ENCODE measurements around the gene ZNF641.
"Not testable (repeated sequence)": the region's sequence is repeated elsewhere in the genome, so short reads cannot be mapped to it uniquely, and the experiment has no call there.

The ZNF641 gene

DNA sequence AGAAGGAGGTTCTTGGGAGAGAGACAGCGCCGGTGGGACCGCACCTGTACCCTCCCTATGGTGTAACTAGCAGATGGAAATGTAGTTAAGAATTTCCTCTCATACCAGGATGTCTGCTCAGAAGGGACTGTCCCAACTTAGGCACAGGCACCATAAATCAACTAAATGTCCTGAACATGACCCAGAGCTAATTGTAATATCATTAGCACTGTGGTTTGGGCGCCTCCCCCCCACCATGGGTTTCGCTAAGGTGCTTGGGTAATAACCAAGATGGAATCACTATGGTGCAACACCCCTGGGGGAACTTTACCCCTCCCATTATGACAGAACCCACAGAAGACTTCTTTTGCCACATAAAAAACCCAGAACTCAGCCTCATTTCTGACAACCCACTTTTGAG, 15.9 kb downstream of the ZNF641 start:
- no peak for DNase-seq (ENCODE audit: low spot score)

DNA sequence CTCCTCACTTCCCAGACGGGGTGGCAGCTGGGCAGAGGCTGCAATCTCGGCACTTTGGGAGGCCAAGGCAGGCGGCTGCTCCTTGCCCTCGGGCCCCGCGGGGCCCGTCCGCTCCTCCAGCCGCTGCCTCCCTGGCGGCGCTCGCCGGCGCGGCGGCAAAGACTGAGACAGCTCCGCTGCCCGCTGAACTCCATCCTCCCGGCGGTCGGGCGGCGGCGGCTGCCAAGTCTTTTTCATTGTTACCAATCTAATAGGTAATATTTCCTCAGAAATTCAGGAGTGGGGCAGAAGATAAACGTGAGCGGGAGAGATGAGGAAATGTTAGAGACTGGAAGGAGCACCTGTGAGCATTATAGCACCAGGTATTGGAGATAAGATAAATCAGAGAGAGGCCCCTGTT, 17.0 kb downstream of the ZNF641 start:
- DNase-seq (ENCODE audit: low spot score) = not testable (repeated sequence)

DNA sequence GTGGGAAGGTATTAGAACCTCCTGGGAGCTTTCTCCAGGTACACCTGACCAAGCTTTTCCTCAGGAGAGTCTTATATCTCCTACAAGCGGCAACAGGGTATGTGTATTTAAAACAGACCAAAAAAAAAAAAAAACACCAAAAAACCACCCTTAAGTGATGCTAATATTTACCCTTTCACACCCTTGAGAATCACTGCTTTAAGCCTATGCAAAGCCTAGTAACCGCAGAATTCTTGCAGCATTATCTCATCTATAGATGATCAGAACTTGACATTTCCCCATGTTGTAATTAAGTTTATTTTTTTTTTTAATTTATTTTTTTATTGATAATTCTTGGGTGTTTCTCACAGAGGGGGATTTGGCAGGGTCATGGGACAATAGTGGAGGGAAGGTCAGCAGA, 19.3 kb downstream of the ZNF641 start:
- DNase-seq (ENCODE audit: low spot score) = no peak

DNA sequence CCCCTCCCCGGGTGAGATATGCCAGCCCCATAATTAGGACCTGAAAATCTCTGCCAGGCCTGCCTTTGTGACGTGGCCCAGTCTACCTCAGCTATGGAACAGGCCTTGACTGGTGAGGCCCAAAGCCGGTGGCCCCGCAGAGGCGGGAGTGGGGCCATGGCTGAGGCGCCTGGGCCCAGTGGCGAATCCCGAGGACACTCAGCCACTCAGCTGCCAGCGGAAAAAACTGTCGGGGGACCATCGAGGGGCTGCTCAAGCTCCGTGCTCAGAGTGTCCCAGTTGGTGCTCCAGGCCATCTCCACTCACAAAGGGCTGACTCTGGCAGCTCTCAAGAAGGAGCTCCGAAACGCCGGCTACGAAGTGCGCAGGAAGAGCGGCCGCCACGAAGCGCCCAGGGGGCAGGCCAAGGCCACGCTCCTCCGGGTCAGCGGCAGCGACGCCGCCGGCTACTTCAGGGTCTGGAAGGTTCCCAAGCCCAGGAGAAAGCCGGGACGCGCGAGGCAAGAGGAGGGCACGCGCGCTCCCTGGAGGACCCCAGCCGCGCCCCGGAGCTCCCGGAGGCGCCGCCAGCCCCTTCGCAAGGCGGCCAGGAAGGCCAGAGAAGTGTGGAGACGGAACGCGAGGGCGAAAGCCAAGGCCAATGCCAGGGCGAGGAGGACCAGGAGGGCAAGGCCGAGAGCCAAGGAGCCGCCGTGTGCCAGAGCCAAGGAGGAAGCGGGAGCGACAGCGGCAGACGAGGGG, 21.4 kb downstream of the ZNF641 start:
- DNase-seq (ENCODE audit: low spot score) = no peak

DNA sequence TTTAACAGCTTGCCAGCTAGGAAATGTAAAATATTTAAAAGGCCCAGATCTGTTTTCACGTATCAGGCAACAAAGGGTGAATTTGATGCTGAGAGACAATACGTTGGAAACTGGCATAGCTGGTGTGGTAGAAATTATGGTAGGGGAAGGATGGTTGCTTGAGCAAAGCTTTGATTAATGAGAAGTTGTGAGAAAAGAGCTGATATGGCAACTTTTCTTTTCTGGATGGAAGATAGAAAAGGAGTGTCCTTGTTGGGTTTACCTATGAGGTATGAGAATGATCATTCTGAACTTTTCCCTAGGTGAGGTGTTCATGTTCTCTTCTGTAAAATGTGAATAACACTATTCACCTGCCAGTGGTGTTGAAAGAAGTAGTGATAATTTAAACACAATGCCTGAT, 34.2 kb downstream of the ZNF641 start:
- no peak for DNase-seq (ENCODE audit: low spot score)

DNA sequence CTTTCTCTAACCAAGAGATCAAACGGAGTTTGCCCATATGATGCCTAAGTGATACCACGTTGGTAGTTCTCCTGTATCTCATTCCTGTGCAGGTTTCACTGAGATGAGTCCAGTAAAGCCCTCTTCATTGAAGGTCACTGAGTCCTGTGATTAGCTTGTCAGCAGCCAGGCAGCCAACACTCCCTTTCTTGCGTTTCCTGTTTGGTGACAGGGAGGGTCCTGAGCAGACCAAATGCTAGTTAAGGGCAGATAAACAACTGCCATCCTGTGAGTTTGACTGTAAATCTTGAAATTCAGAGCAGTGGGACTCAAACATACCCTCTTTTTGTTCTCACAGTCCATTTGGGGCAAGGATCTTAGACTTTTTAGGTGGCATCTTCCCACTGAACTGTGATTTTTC, 39.4 kb downstream of the ZNF641 start:
- no peak for DNase-seq (ENCODE audit: low spot score)

DNA sequence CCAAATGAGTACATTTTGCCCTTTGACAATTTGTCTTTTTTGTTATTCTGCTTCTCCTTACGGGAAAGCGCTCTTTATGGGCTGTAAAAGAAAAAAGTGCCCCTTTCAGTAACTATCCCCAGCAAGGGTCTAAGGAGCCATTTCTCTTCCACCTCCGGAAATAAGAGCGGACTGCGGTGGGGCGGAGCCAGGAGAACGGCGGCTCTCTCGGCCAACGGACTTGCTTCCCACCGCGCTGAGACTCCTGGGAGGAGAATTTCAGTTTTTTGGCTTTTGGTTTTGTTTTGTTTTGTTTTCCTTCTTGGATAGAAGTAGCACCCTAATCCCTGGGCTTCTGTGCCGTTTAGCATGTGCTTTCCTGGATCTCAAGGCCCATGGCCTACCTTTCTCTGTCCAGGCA, 43.5 kb downstream of the ZNF641 start:
- no peak for DNase-seq (ENCODE audit: low spot score)

DNA sequence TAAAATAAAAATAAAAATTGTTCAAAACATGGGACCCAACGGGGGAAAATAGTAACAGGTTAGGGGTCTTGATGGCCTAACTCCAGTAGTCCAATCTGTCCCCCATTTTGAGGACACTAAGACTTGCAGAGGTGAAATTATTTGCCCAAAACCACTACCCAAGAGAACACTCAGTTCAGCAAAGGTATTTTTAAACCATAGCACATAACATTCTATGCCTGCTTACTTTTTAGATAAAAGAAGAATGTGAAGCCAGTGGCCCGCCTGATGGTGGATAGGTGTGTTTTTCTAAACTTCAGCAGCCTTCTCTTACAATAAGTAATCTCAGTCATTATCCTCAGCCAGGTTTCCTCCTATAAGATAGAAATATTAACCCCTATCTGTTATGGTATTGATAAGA, 45.5 kb downstream of the ZNF641 start:
- DNase-seq (ENCODE audit: low spot score) = no peak

DNA sequence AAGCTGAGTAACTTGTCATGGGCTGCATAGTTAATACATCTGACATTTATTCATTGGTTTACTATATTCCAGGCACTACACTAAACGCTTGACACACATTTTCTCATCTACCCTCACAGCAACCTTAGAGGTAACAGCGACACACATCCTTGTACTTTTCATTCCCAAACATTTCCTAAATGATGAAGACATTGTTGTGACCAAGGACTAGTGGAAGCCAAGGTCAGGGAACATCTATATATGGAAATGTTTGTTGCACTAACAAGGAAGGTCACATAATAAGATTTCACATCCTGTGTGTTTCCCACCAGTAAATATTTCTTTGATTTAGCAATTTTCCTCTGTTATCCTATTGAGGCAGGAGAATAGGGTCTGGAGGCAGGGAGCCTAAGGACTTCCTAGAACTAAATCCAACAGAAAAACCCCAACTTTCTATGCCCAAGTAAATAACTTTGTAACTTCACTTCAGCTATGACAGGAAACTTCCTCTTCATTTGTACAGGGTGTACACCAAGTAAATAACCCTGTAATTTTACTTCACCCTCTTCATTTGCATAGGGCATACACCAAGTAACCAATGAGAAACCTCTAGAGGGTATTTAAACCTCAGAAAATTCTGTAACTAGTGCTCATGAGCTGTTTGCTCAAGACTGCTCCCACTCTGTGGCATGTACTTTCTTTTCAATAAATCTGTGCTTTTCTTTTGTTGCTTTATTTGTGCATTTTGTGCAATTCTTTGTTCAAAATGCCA, 48.4 kb downstream of the ZNF641 start:
- no peak for DNase-seq (ENCODE audit: low spot score)

DNA sequence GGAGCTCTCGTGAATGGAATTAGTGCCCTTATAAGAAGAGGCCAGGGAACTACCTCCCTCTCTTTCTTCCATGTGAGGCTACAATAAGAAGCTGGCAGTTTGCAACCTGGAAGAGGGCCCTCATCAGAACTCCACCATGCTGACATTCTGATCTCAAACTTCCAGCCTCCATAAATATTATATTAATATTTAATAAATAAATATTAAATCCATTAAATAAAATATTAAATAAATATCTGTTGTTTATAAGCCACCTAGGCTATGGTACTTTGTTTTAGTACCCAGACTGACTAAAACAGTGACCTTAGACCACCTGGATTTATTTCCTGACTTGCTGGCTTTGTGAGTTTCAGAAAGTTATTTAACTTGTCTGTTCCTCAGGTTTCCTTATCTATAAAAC, 49.9 kb downstream of the ZNF641 start:
- DNase-seq (ENCODE audit: low spot score) = no peak

DNA sequence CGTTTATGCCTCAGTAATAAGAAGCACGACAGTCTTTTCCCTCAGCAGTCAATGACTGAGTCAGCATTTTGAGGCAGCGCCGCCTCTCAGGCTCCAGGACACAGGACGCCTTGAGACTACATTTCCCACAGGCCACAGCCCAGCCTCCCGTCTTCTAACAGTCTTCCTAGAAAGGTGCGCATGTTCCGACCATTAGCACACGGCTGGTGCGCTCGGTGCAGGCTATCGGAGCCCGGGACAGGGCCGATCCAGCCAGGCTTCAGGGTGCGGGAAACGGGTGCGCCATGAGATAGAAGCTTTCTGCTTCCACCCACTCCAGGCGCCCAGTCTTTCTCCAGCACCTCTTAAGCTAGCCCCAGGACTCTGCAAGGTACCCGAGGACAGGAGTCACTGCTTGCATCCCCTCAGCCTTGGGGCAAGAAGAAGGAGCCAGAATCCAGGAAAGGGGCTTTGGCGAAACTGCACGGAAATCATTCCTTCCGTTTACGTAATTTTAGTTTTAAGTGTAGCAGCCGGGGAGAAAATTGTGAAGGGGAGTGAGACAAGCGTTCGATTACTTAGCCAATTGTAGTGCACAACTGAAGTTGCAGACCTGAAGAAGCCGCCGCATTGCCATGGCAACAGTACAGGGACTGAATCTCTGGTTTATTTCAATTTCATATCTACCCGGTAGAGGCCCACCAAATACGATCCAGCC, 54.0 kb downstream of the ZNF641 start:
- DNase-seq (ENCODE audit: low spot score) = no peak

DNA sequence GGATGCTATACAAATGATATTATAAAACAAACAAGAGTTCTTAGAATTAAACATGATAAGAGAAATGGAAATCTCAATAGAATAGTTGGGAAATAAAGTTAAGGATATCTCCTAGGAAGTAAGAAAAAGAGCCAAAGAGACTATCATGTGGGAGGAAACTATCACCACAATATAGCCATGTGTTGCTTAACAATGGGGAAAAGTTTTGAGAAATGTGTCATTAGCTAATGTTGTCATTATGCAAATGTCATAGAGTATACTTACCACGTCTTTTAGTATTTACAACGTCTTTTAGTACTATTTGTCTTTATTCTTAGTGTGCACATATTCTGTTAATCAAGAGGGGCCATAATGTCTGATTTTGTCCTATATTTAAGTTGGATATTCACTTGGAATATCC, 58.7 kb downstream of the ZNF641 start:
- DNase-seq (ENCODE audit: low spot score) = no peak

DNA sequence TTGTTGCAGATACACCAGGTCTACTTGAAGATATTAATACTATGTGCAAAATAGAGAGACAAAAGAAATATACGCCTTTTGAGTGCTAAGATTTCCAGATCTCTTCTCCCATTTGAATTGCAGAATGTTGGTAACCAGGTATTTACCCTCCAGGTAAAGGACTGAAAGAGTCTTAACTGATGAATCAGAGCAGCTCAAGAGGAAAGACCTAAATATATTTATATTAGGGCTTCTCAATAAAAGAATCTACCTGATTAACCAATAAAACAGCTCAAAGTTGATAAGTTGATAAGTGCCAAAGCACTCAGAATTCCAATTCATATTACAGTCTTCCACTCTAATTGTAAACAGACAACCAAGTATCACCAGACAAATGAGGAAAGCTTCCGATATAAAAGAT, 59.2 kb downstream of the ZNF641 start:
- no peak for DNase-seq (ENCODE audit: low spot score)

DNA sequence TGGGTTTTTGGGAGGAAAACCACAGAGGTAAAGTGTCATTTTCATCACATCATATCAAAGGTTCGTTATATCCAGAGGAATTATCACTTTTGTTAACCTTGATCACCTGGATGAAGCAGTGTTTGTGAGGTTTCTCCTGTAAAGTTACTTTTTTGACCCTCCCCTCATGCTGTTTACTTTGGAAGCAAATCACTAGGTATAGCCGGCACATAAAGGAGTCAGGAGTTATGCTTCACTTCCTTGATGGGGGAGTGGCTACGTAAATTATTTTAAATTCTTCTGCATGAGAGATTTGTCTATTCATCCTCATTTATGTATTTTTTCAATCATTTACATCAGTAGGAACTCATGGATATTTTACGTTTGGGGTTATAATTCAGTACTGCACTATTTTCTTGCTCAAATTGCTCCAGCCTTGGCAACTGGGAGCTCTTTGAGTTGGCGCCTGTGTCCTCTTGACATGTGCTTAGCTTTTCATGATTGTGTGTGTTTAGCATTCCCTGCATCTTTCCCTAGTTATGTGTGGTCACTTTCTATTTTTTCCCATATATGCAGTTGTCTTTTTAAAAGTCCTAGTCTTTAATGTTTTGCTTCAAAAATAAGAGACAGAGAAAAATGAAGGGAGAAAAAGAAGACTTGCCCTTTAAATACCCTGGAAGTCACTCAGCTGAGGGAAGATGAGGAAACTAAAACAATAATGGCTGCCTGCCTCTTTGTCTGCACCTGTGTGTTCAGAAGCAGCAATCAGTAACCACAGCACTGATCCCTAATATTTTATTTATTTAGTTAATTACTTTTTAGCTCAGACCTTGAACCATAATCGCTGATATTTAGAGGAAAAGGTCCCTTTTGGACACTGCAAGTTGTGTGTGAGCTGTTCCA, 62.1 kb downstream of the ZNF641 start:
- DNase-seq (ENCODE audit: low spot score) = no peak
